Nephron progenitor cell (in vitro differentiated cells): ENCODE data around the gene BEGAIN.
A peak's percentile ranks its signal among the peaks of the same experiment; 100 is the strongest.

ENCODE experiments used
- DNase-seq: peaks from one replicate; pipeline ENCODE4 v3.0.0; 2021
- H3K27ac Mint-ChIP-seq: 2 replicates; pipeline ENCODE4 v1.8.0; 2021; ENCODE audit warnings: mild to moderate bottlenecking, moderate library complexity, mixed read lengths
- H3K27me3 Mint-ChIP-seq: 2 replicates; pipeline ENCODE4 v1.8.0; 2021; ENCODE audit warnings: mild to moderate bottlenecking, low read depth, mixed read lengths; ENCODE audit not compliant: poor library complexity
- H3K36me3 Mint-ChIP-seq: 2 replicates; pipeline ENCODE4 v1.8.0; 2021; ENCODE audit warnings: low read depth, mixed read lengths
- H3K4me1 Mint-ChIP-seq: 2 replicates; pipeline ENCODE4 v1.8.0; 2021; ENCODE audit warnings: mixed read lengths
- H3K4me3 Mint-ChIP-seq: 2 replicates; pipeline ENCODE4 v1.8.0; 2021; ENCODE audit warnings: mild to moderate bottlenecking, moderate library complexity, mixed read lengths
- H3K9me3 Mint-ChIP-seq: 2 replicates; pipeline ENCODE4 v1.8.0; 2021; ENCODE audit warnings: mild to moderate bottlenecking, moderate library complexity, mixed read lengths
- TF ChIP-seq, protein P1 (sequence below): fragments of 200-600 bp; sonication (generic); IDR thresholded peaks from 2 replicates; pipeline ENCODE4 v1.5.0; 2021; ENCODE audit warnings: antibody characterized with exemption

Gene BEGAIN

DNA sequence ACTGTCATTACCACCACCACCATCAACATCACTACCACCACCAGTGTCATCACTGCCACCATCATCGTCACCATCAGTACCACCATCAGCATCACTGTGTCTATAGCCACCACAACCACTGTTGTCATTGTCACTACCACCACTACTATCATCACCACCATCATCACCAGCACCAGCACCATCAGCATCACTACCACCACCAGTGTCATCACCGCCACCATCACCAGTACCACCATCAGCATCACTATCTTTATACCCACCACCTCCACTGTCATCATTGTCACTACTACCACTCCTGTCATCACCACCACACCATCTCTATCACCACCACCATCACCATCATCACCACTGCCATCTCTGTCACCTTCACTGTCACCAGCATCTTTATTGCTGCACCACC is 60.6 kb downstream of the BEGAIN start:
- H3K4me3 Mint-ChIP-seq, result no peak overlapping the region
- H3K4me1 Mint-ChIP-seq, result peaks cover 40% of the 10 kb centered on the region
- H3K27ac Mint-ChIP-seq, result no peak overlapping the region
- no peak for DNase-seq
- H3K9me3 Mint-ChIP-seq, result no peaks in the 10 kb centered on the region
- H3K36me3 Mint-ChIP-seq, result no peaks in the 10 kb centered on the region
- H3K27me3 Mint-ChIP-seq, result no peaks in the 10 kb centered on the region
- TF ChIP-seq, protein P1, sequence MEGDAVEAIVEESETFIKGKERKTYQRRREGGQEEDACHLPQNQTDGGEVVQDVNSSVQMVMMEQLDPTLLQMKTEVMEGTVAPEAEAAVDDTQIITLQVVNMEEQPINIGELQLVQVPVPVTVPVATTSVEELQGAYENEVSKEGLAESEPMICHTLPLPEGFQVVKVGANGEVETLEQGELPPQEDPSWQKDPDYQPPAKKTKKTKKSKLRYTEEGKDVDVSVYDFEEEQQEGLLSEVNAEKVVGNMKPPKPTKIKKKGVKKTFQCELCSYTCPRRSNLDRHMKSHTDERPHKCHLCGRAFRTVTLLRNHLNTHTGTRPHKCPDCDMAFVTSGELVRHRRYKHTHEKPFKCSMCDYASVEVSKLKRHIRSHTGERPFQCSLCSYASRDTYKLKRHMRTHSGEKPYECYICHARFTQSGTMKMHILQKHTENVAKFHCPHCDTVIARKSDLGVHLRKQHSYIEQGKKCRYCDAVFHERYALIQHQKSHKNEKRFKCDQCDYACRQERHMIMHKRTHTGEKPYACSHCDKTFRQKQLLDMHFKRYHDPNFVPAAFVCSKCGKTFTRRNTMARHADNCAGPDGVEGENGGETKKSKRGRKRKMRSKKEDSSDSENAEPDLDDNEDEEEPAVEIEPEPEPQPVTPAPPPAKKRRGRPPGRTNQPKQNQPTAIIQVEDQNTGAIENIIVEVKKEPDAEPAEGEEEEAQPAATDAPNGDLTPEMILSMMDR, result no peak

DNA sequence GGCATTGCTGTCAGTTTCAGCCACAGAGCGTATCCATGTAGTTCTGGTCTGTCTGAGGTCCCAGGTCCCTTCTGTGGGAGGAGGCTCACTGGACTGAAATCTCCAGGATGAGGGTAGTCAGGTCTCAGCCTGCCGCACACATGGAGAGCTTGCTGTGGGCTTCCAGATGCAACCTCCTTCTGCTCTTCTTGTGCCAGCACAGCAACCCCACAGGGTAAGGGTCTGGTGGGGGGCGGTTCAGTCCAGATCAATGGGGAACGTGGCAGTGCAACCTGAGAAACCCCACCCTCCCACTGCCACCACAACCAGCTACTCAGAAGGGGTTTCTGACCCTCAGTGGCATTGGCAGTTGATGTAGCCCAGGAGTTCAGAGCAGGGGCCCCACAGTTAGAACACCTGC is 61.2 kb downstream of the BEGAIN start:
- Mint-ChIP-seq H3K4me3 (no peak overlapping the region), H3K9me3 (no peaks in the 10 kb centered on the region), H3K27me3 (no peaks in the 10 kb centered on the region), H3K4me1 (peaks cover 40% of the 10 kb centered on the region), H3K36me3 (no peaks in the 10 kb centered on the region), H3K27ac (no peak overlapping the region)
- TF ChIP-seq, protein P1, result no peak
- no peak for DNase-seq

DNA sequence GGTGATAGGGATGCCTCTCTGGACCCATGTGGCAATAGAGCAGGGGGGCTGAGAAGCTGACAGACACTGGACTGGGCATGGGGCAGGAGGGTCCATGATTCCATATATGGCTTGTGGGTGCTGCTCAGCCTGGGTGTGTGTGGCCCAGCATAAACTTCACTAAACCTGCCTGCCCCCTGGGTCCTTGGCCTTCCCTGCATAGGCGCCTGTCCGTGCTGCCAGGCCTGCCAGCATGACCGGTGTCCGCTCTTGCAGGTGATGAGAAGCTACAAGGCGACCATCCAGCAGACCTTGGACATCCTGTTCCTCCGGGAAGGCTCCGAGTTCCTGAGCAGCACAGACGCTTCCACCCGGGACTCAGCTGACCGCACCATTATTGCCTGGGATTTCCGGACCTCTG is 61.6 kb downstream of the BEGAIN start:
- no peaks in the 10 kb centered on the region for H3K27me3 Mint-ChIP-seq
- H3K4me1 Mint-ChIP-seq, result peaks cover 35% of the 10 kb centered on the region
- no peaks in the 10 kb centered on the region for H3K9me3 Mint-ChIP-seq
- TF ChIP-seq, protein P1, result no peak
- H3K27ac Mint-ChIP-seq, result no peak overlapping the region
- H3K4me3 Mint-ChIP-seq, result no peak overlapping the region
- DNase-seq, result peak; percentile 1
- H3K36me3 Mint-ChIP-seq, result no peaks in the 10 kb centered on the region

DNA sequence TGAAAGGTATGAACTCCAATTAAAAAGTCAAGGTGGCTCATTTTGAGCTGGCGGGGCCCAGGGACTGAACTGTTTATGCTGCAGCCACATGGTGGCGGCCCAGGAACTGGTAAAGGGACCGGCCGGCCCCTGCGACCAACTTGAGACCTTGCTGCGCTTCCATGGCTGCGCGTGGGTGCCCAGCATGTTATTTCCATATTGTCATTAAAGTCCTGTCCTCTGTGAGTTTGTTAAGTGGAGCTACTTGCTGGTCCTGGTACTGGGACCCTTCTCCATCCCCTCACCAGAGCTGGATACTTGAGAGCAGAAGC is 62.3 kb downstream of the BEGAIN start:
- Mint-ChIP-seq H3K27ac (no peak overlapping the region), H3K4me1 (peaks cover 35% of the 10 kb centered on the region), H3K27me3 (no peaks in the 10 kb centered on the region), H3K36me3 (no peaks in the 10 kb centered on the region), H3K4me3 (no peak overlapping the region), H3K9me3 (no peaks in the 10 kb centered on the region)
- TF ChIP-seq, protein P1, result peak; percentile 59
- DNase-seq, result peak; percentile 62

DNA sequence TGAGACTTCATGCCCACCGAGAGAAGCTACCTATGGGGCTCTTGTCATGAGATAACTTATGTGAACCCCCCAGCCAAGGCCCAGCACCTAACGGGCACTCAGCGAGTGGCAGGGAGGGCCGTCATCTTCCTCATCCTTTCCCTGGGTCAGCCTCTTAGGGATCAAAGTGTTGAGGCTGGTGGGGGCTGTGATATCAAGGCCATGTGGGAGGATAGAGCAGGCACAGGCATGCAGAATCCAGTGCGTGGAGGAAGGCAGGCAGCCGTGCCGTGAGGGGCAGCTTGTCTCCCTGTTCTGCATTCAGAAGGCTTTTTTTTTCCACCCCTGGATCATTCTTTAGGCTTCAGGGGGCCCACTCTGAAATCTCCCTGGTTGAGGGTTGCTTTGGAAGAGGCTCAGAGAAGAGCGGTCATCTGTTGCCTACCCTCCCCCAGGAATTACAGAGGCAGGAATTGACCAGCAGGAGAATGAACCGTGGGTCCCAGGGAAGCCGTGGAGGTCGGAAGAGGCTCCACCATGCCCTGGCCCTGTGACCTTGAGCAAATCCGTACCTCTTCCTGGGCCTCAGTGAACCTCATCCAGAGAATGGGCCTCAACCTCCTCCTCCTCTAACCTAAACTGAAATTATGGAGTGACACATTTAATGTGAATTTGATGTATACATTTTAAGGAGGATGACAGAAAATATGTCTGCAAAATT is 62.8 kb downstream of the BEGAIN start:
- H3K27ac Mint-ChIP-seq, result peak overlapping the region; percentile 14
- H3K27me3 Mint-ChIP-seq, result no peaks in the 10 kb centered on the region
- no peaks in the 10 kb centered on the region for H3K36me3 Mint-ChIP-seq
- DNase-seq, result peak; percentile 21
- H3K9me3 Mint-ChIP-seq, result no peaks in the 10 kb centered on the region
- H3K4me3 Mint-ChIP-seq, result no peak overlapping the region
- TF ChIP-seq, protein P1, result no peak
- peaks cover 35% of the 10 kb centered on the region for H3K4me1 Mint-ChIP-seq

DNA sequence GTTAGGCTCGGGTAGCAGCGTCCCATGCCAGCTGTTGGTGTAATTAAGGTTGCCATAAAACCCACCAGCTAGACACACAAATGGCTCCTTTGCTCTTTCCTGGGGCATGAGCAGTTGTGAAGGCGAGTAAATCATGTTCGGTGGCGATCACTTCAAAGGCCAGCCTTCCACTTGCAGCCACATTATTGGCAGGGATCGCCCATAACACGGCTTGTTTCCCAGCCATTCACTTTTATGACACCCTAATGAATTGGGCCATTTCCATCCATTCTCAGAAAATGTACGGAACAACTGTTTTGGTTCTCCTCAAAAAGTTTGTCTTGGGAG is 63.4 kb downstream of the BEGAIN start:
- Mint-ChIP-seq H3K4me1 (peaks cover 35% of the 10 kb centered on the region), H3K4me3 (no peak overlapping the region), H3K27ac (peak overlapping the region; percentile 37), H3K36me3 (peaks cover 5% of the 10 kb centered on the region), H3K27me3 (no peaks in the 10 kb centered on the region), H3K9me3 (peaks cover 5% of the 10 kb centered on the region)
- peak; percentile 20 for DNase-seq
- TF ChIP-seq, protein P1, result no peak
